H1 (cell line): ENCODE results near the gene MFAP3L. TPM values are rescaled to one million over a fixed set of nuclear protein-coding genes. Genes with fewer than 3 reads are reported as not detected.
A peak's percentile ranks its signal among the peaks of the same experiment; 100 is the strongest.

ENCODE experiments used
- CTCF ChIA-PET: fragments of 300-600 bp; sonication (Branson Sonifier 250); formaldehyde crosslinking; loops from one replicate; lab custom pipeline; 2021; ENCODE audit not compliant: partially characterized antibody; lab: Charles Lee
- POLR2A ChIA-PET: fragments of 300-600 bp; sonication (Branson Sonifier 250); formaldehyde crosslinking; loops from one replicate; lab custom pipeline; 2021; ENCODE audit warnings: inconsistent platforms; ENCODE audit not compliant: partially characterized antibody; lab: Charles Lee
- DNase-seq, 2 experiments: peaks; one replicate each; pipeline versions ENCODE4 v3.0.0 to v3.0.0-alpha.2; 2010 to 2022; ENCODE audit warnings: low spot score in 2 of 2, low read depth in 1 of 2, mixed read lengths in 1 of 2
- FAIRE-seq: peaks from 2 replicates; lab custom pipeline; 2011; peaks lifted over from hg19 to GRCh38; lab: Jason Lieb, UNC
- H2AFZ ChIP-seq: 2 replicates; pipeline ENCODE4 v1.8.1; 2012; ENCODE audit warnings: low read length, inconsistent platforms
- H2AK5ac ChIP-seq: 2 replicates; pipeline ENCODE4 v1.6.1; 2013; ENCODE audit warnings: low read depth, low read length
- H2BK120ac ChIP-seq: replicated peaks from 2 replicates; pipeline ENCODE3; 2013; ENCODE audit warnings: low read depth, low read length, inconsistent platforms
- H2BK12ac ChIP-seq: 2 replicates; pipeline ENCODE4 v1.6.1; 2013; ENCODE audit warnings: low read depth, low read length
- H2BK15ac ChIP-seq: 2 replicates; pipeline ENCODE4 v1.6.1; 2013; ENCODE audit warnings: low read length
- H2BK20ac ChIP-seq: 2 replicates; pipeline ENCODE4 v1.6.1; 2013; ENCODE audit warnings: low read length
- H2BK5ac ChIP-seq: 2 replicates; pipeline ENCODE4 v1.6.1; 2013; ENCODE audit warnings: low read depth, low read length
- H3K14ac ChIP-seq: 2 replicates; pipeline ENCODE4 v1.6.1; 2013; ENCODE audit warnings: inconsistent platforms; ENCODE audit not compliant: insufficient read length
- H3K18ac ChIP-seq: 2 replicates; pipeline ENCODE4 v1.6.1; 2013; ENCODE audit warnings: low read length; ENCODE audit errors: extremely low read depth
- H3K23ac ChIP-seq: 2 replicates; pipeline ENCODE4 v1.6.1; 2013; ENCODE audit warnings: inconsistent platforms; ENCODE audit not compliant: insufficient read length
- H3K23me2 ChIP-seq: 2 replicates; pipeline ENCODE4 v1.6.1; 2013; ENCODE audit warnings: low read depth, low read length
- H3K27ac ChIP-seq: 2 replicates; pipeline ENCODE4 v1.6.1; 2011; ENCODE audit warnings: low read depth, low read length, inconsistent platforms
- H3K27me3 ChIP-seq, 4 experiments: replicated peaks in 1 of 4; 1 replicate in 1 of 4; 2 replicates in 3 of 4; pipeline versions ENCODE4 v1.6.1 to v1.8.1; 2011 to 2013; ENCODE audit warnings: low read length in 3 of 4, mild to moderate bottlenecking in 3 of 4, inconsistent platforms in 2 of 4, mixed read lengths in 2 of 4, moderate library complexity in 1 of 4; ENCODE audit not compliant: control insufficient read depth in 3 of 4, insufficient read depth in 3 of 4; ENCODE audit errors: extremely low read depth in 1 of 4
- H3K36me3 ChIP-seq, 4 experiments: 2 replicates each; pipeline versions ENCODE4 v1.6.1 to v1.8.1; 2011 to 2013; ENCODE audit warnings: mild to moderate bottlenecking in 4 of 4, low read length in 3 of 4, moderate library complexity in 2 of 4, control low read depth in 1 of 4, inconsistent platforms in 1 of 4; ENCODE audit not compliant: insufficient read depth in 4 of 4, control insufficient read depth in 2 of 4
- H3K4ac ChIP-seq: replicated peaks from 2 replicates; pipeline ENCODE3; 2013; ENCODE audit warnings: low read length, low read depth, mixed read lengths, inconsistent platforms; ENCODE audit not compliant: insufficient read length
- H3K4me1 ChIP-seq, 4 experiments: replicated peaks in 1 of 4; 1 replicate in 1 of 4; 2 replicates in 3 of 4; pipeline versions ENCODE4 v1.6.1 to v1.8.1; 2011 to 2013; ENCODE audit warnings: low read length in 3 of 4, inconsistent platforms in 2 of 4, mixed read lengths in 1 of 4; ENCODE audit not compliant: insufficient read depth in 4 of 4, control insufficient read depth in 3 of 4
- H3K4me2 ChIP-seq, 2 experiments: 2 replicates each; pipeline versions ENCODE4 v1.6.1 to v1.8.1; 2011 to 2013; ENCODE audit warnings: low read depth in 2 of 2, low read length in 2 of 2, control low read depth in 1 of 2, inconsistent platforms in 1 of 2, mild to moderate bottlenecking in 1 of 2; ENCODE audit not compliant: insufficient read depth in 1 of 2
- H3K4me3 ChIP-seq, 4 experiments: fragments of 200-600, 300-600 bp in 1 of 4; sonication (generic), shearing (Covaris generic), sonication (Bioruptor Twin) in 1 of 4; 2 replicates each; pipeline versions ENCODE4 v1.5.1 to v1.8.1; 2011 to 2016; ENCODE audit warnings: low read length in 4 of 4, low read depth in 3 of 4, control low read depth in 2 of 4, inconsistent platforms in 2 of 4, mild to moderate bottlenecking in 2 of 4, mixed read lengths in 1 of 4, moderate library complexity in 1 of 4; ENCODE audit not compliant: insufficient read depth in 2 of 4; ENCODE audit errors: extremely low read depth in 1 of 4
- H3K56ac ChIP-seq: replicated peaks from 2 replicates; pipeline ENCODE3; 2013; ENCODE audit warnings: low read depth, mild to moderate bottlenecking, mixed read lengths, low read length, inconsistent platforms; ENCODE audit not compliant: insufficient read length
- H3K79me1 ChIP-seq: 2 replicates; pipeline ENCODE4 v1.6.1; 2013; ENCODE audit warnings: low read depth, low read length, control low read depth
- H3K79me2 ChIP-seq, 2 experiments: 2 replicates each; pipeline versions ENCODE4 v1.6.1 to v1.8.1; 2012 to 2013; ENCODE audit warnings: low read length in 2 of 2, mild to moderate bottlenecking in 2 of 2, inconsistent platforms in 1 of 2; ENCODE audit not compliant: insufficient read depth in 2 of 2, control insufficient read depth in 1 of 2
- H3K9ac ChIP-seq, 4 experiments: replicated peaks in 1 of 4; 1 replicate in 1 of 4; 2 replicates in 3 of 4; pipeline versions ENCODE4 v1.6.1 to v1.8.1; 2011 to 2013; ENCODE audit warnings: low read depth in 3 of 4, low read length in 3 of 4, control low read depth in 2 of 4, mild to moderate bottlenecking in 2 of 4, moderate library complexity in 2 of 4, inconsistent platforms in 1 of 4; ENCODE audit errors: extremely low read depth in 1 of 4
- H3K9me3 ChIP-seq, 2 experiments: 2 replicates each; pipeline versions ENCODE4 v1.6.1 to v1.8.1; 2012 to 2013; ENCODE audit warnings: mild to moderate bottlenecking in 2 of 2, moderate library complexity in 2 of 2, control low read depth in 1 of 2, inconsistent platforms in 1 of 2, low read depth in 1 of 2, low read length in 1 of 2, mixed read lengths in 1 of 2; ENCODE audit not compliant: insufficient read depth in 2 of 2
- H4K20me1 ChIP-seq, 2 experiments: replicated peaks in 1 of 2; 2 replicates each; pipeline versions ENCODE3 to v1.8.1; 2011 to 2013; ENCODE audit warnings: inconsistent platforms in 2 of 2, low read length in 2 of 2, mild to moderate bottlenecking in 1 of 2; ENCODE audit not compliant: insufficient read depth in 2 of 2, control insufficient read depth in 1 of 2
- H4K5ac ChIP-seq: 2 replicates; pipeline ENCODE4 v1.6.1; 2013; ENCODE audit warnings: low read length, low read depth, mixed read lengths, inconsistent platforms; ENCODE audit not compliant: insufficient read length
- H4K8ac ChIP-seq: 2 replicates; pipeline ENCODE4 v1.8.0; 2013; ENCODE audit warnings: mild to moderate bottlenecking, moderate library complexity, low read length, inconsistent platforms; ENCODE audit not compliant: insufficient read depth; ENCODE audit errors: extremely low read depth
- H4K91ac ChIP-seq: replicated peaks from 2 replicates; pipeline ENCODE3; 2013; ENCODE audit warnings: low read length, mixed read lengths, inconsistent platforms; ENCODE audit not compliant: insufficient read length
- ASH2L ChIP-seq: fragments of 200-600, 300-600 bp; sonication (generic); IDR thresholded peaks from one replicate; pipeline ENCODE4 v1.7.1; 2017; ENCODE audit warnings: low read length
- HDAC2 ChIP-seq, 2 experiments: fragments of 300-600 bp in 1 of 2; sonication (generic) in 1 of 2; IDR thresholded peaks; 2 replicates each; pipeline ENCODE4 v1.6.1; 2011 to 2012; ENCODE audit warnings: low read depth in 2 of 2, low read length in 2 of 2, mild to moderate bottlenecking in 2 of 2, moderate library complexity in 2 of 2, borderline replicate concordance in 1 of 2, inconsistent platforms in 1 of 2
- SAP30 ChIP-seq: fragments of 300-600 bp; sonication (generic); IDR thresholded peaks from 2 replicates; pipeline ENCODE4 v1.7.1; 2012; ENCODE audit warnings: low read length, moderate library complexity, mild to moderate bottlenecking, inconsistent platforms; ENCODE audit not compliant: insufficient read depth, insufficient replicate concordance
- SIX5 ChIP-seq: IDR thresholded peaks from 2 replicates; pipeline ENCODE4 v1.6.1; 2011; ENCODE audit warnings: mild to moderate bottlenecking, low read depth, low read length
- TCF12 ChIP-seq: IDR thresholded peaks from 2 replicates; pipeline ENCODE4 v1.6.1; 2011; ENCODE audit warnings: low read depth, mild to moderate bottlenecking, low read length
- WGBS, 2 experiments: shearing (Covaris generic) in 1 of 2; methylation state at CpG; one replicate each; pipeline versions ENCODE4 v1.1.6 to v1.1.7; 2013 to 2015; ENCODE audit warnings: low lambda C conversion rate in 2 of 2, mixed read lengths in 2 of 2, inconsistent platforms in 1 of 2, low coverage in 1 of 2, missing lambda C conversion rate in 1 of 2; ENCODE audit not compliant: insufficient replicate concordance in 2 of 2, insufficient coverage in 1 of 2, insufficient read length in 1 of 2; ENCODE audit errors: extremely low coverage in 1 of 2, missing lambda C conversion rate in 1 of 2; 5-methylcytosine and 5-hydroxymethylcytosine counted together
- polyA plus RNA-seq, 7 experiments: library from polyadenylated mRNA; depleted of rRNA in 3 of 7; stranded (reverse) in 5 of 7; unstranded in 2 of 7; fragments of >200 nt in 5 of 7; fragments of 200-250 nt in 2 of 7; gene quantifications; 1 replicate in 5 of 7; 2 replicates in 1 of 7; 4 replicates in 1 of 7; pipeline versions ENCODE4 v1.2.1 to v1.2.3, GENCODE V29; 2011 to 2013; ENCODE audit warnings: missing spikeins in 2 of 7, mixed read lengths in 2 of 7
- total RNA-seq: library from RNA; stranded (reverse); fragmentation: NEBNext Ultra II Directional; extraction: Animal tissue kit (Norgen Biotek cat#: 25700); gene quantifications from 2 replicates; pipeline ENCODE4 v1.2.1, GENCODE V29; 2021

The MFAP3L gene
- total and polyA plus RNA-seq, 2 of the 8 experiments (the other 6 are each of a cell fraction or from before 2014, with no cell fraction given) = 7.0 to 9.8 TPM

- Histone ChIP-seq H3K27ac (no peak overlapping the region), H3K23ac (no peak overlapping the region), H3K9me3 (no peaks in the 10 kb centered on the region)
- TF ChIP-seq SAP30 (no peak), TCF12 (no peak), ASH2L (no peak), SIX5 (no peak), HDAC2 (IDR thresholded peaks at IDR 0.05; ENCODE audit: borderline replicate concordance in 1 of 2, low read depth in 2 of 2, low read length in 2 of 2) (no peak)
- TF ChIP-seq, all 59 proteins: peak for 0
- H3K18ac ChIP-seq = no peak overlapping the region
- no peak overlapping the region for H2BK120ac ChIP-seq
- H3K36me3 ChIP-seq = no peaks in the 10 kb centered on the region
- no peak overlapping the region for H3K9ac ChIP-seq
- H3K14ac ChIP-seq = no peak overlapping the region
- H3K4ac ChIP-seq = no peak overlapping the region
- H3K79me2 ChIP-seq = no peaks in the 10 kb centered on the region
- H2BK20ac ChIP-seq = no peak overlapping the region
- H2AK5ac ChIP-seq = no peak overlapping the region
- H4K20me1 ChIP-seq = no peaks in the 10 kb centered on the region
- ChIA-PET POLR2A (interaction anchor here (1.7 kb wide), 1 partner anchor 10 kb away, joined by 3 read pairs; no protein-coding TSS in a partner anchor), CTCF (interaction anchor here (0.6 to 3.1 kb wide), 2 partner anchors 24 to 191 kb away, joined by 3 to 8 read pairs; no protein-coding TSS in a partner anchor)
- H3K23me2 ChIP-seq = no peaks in the 10 kb centered on the region
- H4K91ac ChIP-seq = no peak overlapping the region
- H3K27me3 ChIP-seq = no peaks in the 10 kb centered on the region
- H3K4me2 ChIP-seq = no peak overlapping the region
- DNase-seq = no peak
- no peaks in the 10 kb centered on the region for H3K79me1 ChIP-seq
- FAIRE-seq = no peak
- H2AFZ ChIP-seq = no peak overlapping the region
- no peak overlapping the region for H4K5ac ChIP-seq
- H2BK15ac ChIP-seq = no peak overlapping the region
- H2BK12ac ChIP-seq = peak overlapping the region; percentile 52; the same call in 1 of the 2 replicates
- peaks cover 0 to 5% (median 3%) of the 10 kb centered on the region in 4 experiments; a peak in 3 of 7 replicates for H3K4me1 ChIP-seq
- H2BK5ac ChIP-seq = no peak overlapping the region
- no peak overlapping the region for H3K56ac ChIP-seq
- no peak overlapping the region for H3K4me3 ChIP-seq
- 85% methylated on average over 5 of the region's 5 CpGs; no CpG with 5 or more reads in 1 of the 2 experiments for whole genome bisulfite sequencing, 2 experiments
- no peak overlapping the region for H4K8ac ChIP-seq
Observed at GRCh38 chr4:170001745-170002267, 24.4 kb downstream of the MFAP3L start.
